ENCODE measurements around the gene LHPP. TPM values are rescaled to one million over a fixed set of nuclear protein-coding genes. Genes with fewer than 3 reads are reported as not detected.

Gene LHPP
- total and polyA plus RNA-seq, 8 donors, result 12.2 to 26.8 (median 15.0) TPM

GRCh38 chr10:124482876-124483275, 21.3 kb downstream of the LHPP start:
- Histone ChIP-seq H3K27ac (no peak overlapping the region), H3K4me1 (no peaks in the 10 kb centered on the region), H3K36me3 (no peaks in the 10 kb centered on the region), H3K9me3 (peaks cover 0 to 9% of the 10 kb centered on the region in 2 donors), H3K4me3 (no peak overlapping the region), H3K27me3 (no peaks in the 10 kb centered on the region)
- DNase-seq, result no peak
- ATAC-seq, result no peak
- no peak for TF ChIP-seq CTCF (IDR thresholded peaks at IDR 0.05)
- intact Hi-C loops (cut with DNase I), result no loop called here

- no peaks in the 10 kb centered on the region for H3K4me1 ChIP-seq
- H3K36me3 ChIP-seq, result no peaks in the 10 kb centered on the region
- ATAC-seq (no peak), DNase-seq (no peak)
- no peak overlapping the region for H3K4me3 ChIP-seq
- no peak for TF ChIP-seq CTCF (IDR thresholded peaks at IDR 0.05)
- H3K9me3 ChIP-seq, result peaks cover 0 to 9% of the 10 kb centered on the region in 2 donors
- intact Hi-C loops (cut with DNase I), result no loop called here
- no peak overlapping the region for H3K27ac ChIP-seq
- H3K27me3 ChIP-seq, result no peaks in the 10 kb centered on the region
Measured at GRCh38 chr10:124484031-124484430, 22.4 kb downstream of the LHPP start.

DNA sequence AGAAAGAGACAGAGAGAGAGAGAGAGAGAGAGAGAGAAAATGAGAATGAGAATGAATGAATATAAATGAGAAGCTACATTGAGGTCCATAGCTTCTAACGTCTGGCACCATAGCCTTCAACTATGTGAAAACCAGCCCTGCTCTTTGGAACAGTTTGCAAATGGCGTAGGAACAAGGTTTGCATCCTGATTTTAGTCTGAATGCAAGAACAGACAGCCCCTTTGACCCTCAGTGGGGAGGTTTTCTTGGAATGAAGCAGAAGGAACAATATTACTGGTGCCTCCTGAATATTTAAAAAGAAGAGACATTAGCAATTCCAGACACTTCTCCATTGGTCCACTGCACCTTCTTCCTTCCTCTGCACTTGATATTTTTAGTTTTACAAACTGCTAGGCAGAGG, 23.0 kb downstream of the LHPP start:
- no peak for TF ChIP-seq CTCF (IDR thresholded peaks at IDR 0.05)
- Histone ChIP-seq H3K27me3 (no peaks in the 10 kb centered on the region), H3K27ac (no peak overlapping the region), H3K4me3 (no peak overlapping the region), H3K4me1 (no peaks in the 10 kb centered on the region), H3K36me3 (no peaks in the 10 kb centered on the region), H3K9me3 (peaks cover 0 to 9% of the 10 kb centered on the region in 2 donors)
- intact Hi-C loops (cut with DNase I), result no loop called here
- DNase-seq, result no peak
- ATAC-seq, result no peak

- intact Hi-C loops (cut with DNase I), result no loop called here
- H3K27me3 ChIP-seq, result no peaks in the 10 kb centered on the region
- ATAC-seq, result no peak
- TF ChIP-seq CTCF (IDR thresholded peaks at IDR 0.05), result no peak
- DNase-seq, result no peak
- H3K36me3 ChIP-seq, result no peaks in the 10 kb centered on the region
- no peak overlapping the region for H3K27ac ChIP-seq
- no peak overlapping the region for H3K4me3 ChIP-seq
- H3K4me1 ChIP-seq, result no peaks in the 10 kb centered on the region
- peaks cover 0 to 9% of the 10 kb centered on the region in 2 donors for H3K9me3 ChIP-seq
Measured at GRCh38 chr10:124486635-124487034, 25.0 kb downstream of the LHPP start.

GRCh38 chr10:124491105-124491504, 29.5 kb downstream of the LHPP start:
- no peak overlapping the region for H3K4me3 ChIP-seq
- TF ChIP-seq CTCF (IDR thresholded peaks at IDR 0.05), result no peak
- DNase-seq (no peak), ATAC-seq (no peak)
- peaks cover 0 to 9% of the 10 kb centered on the region in 2 donors for H3K9me3 ChIP-seq
- no peak overlapping the region for H3K27ac ChIP-seq
- no peaks in the 10 kb centered on the region for H3K27me3 ChIP-seq
- no peaks in the 10 kb centered on the region for H3K36me3 ChIP-seq
- intact Hi-C loops (cut with DNase I), result no loop called here
- no peaks in the 10 kb centered on the region for H3K4me1 ChIP-seq

All from left lung (tissue), 10 donors.